ENCODE data around the gene SPATS2.

GRCh38 chr12:49540229-49541139 is 173.2 kb downstream of the SPATS2 start:
- TF ChIP-seq CTCF (IDR thresholded peaks at IDR 0.05) = no peak
- TF ChIP-seq EZH2phosphoT487 (IDR thresholded peaks at IDR 0.05) = no peak
